Islet precursor cell (in vitro differentiated cells): Measurements from ENCODE around the gene KLK7.

ENCODE experiments used
- DNase-seq: peaks from one replicate; pipeline ENCODE4 v3.0.0-alpha.2; 2018

KLK7 gene

DNA sequence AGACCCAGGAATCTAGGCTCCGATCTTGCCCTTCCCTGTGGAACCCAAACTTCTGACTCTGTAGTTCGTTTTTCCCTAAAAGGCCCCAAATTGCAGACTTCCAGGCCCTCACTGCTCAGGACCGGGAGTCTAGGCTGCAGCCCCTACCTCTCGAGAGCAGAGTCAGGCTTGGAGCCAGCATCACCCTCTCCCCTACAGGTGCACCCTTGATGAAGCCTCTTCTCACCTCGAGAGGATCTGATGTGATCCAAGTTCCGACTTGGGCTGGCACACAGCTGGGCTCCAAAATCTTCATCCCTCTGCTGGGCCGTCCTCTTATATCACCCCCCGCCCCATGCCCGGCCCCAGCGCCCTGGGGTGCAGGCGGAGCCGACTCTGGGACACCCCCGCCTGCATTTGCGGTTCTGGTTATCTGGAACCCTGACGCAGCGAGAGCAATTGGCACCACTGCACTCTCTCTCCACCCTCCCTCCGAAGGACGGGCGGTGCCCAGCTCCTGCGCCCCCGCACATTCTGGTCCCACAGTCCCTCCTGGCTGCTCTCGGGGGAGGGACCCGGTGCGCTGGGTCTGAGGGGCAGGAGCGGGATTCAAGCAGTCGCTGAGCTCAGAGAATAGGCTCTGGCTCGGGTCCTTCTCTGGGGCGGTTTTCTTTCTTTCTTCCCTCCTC, at the start of gene KLK7:
TSS of gene KLK7 (minus strand) at position 293 of the 668 bp plus-strand sequence. CDS start 1,518 bp downstream, outside the sequence.
- no peak for DNase-seq

DNA sequence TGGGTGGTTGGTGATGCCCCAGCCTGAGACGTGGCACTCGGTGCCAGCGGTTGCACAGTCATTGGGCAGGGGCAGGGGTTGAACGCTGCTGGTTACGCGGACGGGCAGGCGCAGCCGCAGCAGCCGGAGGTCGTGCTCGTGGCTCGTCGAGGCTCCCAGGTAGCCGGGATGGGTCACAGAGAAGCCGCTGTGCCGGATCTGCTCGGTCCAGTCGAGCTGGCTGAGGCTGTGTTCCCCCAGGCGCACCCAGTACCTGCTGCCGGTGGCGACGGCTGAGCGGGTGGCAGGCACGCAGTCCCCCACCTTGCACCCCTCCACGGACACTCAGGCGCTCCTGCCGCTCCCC, 48.1 kb upstream of the KLK7 start:
- DNase-seq: no peak

DNA sequence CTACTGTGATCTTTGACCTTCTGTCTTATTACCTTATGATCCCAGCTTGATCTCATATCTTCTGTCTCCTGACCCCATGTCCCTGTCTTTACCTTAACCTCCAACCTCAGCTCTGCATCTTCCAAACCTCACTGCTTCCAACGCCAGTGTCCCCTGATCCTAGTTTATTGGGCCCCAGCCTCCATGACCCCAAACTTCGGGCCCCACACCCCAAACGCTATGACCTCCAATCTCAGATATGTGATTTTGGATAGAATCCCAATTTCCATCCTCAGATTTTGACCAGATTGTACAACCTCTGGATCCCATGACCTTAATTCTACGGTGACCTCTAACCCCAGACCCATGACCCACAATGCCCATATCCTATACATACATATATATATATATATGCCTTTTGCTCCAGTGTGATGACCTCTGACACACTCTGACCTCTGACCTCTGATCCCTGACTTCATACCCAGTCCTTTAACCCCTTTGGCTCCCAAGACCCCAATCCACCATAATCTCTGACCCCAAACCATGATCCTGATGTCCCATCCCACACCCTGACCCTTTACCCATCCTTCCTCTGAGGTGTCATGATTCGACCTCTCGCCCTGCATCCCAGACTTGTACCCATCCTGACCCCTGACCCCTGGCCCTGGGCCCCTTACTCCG, 47.6 kb upstream of the KLK7 start:
- no peak for DNase-seq

DNA sequence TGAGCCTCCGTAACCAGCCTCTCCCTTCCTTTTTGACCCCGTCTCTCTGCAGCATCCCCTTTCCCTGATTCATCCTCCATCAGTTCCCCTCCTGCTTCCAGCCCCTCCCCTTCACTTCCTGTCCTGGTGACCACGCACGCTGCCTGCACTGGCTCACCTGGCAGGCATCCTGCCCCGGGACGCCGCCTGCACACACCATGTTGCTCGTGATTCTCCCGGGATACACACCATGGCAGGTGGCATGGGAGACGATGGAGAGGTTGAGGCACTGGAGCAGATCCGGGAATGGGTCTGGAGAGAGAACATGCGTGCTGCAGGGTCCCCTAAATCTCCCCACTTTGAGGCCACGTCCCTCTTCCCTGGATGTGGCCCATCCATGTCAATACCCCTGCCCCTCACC, 46.9 kb upstream of the KLK7 start:
- no peak for DNase-seq

DNA sequence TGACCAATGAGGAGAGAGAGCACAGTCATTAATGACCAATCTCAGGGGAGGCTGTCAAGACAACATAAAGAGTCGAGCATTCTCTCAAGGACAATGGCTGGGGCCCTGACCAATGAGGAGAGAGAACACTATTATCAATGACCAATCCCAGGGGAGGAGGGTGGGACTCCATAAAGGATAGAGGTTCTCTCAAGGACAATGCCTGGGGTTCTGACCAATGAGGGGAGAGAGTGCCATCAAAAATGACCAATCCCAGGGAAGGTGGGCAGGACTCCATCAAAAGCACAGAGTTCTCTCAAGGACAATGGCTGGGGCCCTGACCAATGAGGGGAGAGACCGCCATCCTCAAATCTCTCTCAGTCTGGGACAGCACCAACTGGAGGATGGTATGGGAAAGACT, 46.0 kb upstream of the KLK7 start:
- DNase-seq: no peak

DNA sequence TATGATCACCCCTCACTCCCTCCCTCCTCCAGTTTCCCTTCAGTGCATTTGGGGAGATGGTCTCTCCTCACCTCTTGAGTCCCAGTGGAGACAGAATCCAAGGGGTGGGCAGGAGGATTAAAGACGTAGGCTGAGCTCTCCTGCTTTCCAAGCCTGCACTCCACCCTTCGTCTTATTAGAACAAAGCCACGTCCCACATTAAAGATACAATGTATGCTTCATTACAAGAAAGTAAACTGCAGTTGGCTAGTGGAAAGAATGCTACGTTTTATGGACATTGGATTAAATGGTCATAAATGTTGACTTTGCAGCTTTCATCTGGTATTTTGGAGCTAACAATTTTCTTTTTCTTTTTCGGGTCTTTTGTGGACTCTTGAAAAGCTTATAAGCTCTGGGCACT, 44.2 kb upstream of the KLK7 start:
- DNase-seq: no peak

DNA sequence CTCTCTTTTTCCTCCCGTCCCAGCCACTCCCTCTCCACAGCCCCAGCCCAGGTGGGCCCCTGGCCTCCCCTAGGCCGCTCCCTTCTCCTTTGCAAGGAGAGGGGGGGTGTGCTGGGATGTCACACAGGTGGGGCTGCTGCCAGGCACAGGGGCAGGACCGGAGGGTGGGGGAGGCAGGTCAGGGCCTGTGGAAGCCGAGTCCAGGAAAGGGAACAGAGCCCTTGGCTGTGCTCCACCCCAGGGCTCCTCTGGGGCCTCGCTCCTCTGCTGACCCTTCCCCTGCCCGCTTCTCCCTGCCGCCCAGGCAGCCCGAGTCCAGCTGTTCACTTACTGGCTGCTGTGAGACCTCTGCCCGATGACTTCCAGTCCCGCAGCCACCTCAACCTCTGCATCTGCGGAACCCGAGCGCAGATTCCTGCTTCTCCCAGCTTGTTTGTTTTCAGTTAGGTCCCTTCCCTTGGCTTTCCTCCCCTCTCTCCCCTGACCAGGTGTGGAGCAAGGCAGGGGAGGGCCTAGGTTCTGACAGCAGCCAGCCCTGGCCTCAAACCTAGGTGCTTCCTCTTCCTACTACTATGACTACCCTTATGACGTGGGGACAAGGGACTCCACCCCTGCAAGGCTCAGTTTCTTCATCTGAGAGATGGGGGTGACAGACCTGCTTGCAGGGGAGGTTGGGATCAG, 43.5 kb upstream of the KLK7 start:
- no peak for DNase-seq

DNA sequence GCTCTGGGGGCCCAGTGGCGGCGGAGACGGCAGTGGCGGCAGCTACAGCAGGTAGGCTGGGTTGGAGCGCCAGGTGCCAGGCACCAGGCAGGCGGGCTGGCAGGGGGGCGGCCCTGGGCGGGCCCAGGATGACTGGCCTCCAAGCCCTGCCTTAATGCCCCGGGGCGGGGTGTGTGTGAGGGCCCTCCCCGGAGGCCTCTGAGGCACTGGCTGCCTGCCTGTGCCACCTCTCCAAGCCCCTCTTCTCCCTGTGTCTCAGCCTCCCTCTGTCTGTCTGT, 42.8 kb upstream of the KLK7 start, which contains the start of gene KLK11:
TSS of gene KLK11 (minus strand) at position 63 of the 278 bp plus-strand sequence. CDS start 985 bp downstream, outside the sequence.
- DNase-seq: no peak

DNA sequence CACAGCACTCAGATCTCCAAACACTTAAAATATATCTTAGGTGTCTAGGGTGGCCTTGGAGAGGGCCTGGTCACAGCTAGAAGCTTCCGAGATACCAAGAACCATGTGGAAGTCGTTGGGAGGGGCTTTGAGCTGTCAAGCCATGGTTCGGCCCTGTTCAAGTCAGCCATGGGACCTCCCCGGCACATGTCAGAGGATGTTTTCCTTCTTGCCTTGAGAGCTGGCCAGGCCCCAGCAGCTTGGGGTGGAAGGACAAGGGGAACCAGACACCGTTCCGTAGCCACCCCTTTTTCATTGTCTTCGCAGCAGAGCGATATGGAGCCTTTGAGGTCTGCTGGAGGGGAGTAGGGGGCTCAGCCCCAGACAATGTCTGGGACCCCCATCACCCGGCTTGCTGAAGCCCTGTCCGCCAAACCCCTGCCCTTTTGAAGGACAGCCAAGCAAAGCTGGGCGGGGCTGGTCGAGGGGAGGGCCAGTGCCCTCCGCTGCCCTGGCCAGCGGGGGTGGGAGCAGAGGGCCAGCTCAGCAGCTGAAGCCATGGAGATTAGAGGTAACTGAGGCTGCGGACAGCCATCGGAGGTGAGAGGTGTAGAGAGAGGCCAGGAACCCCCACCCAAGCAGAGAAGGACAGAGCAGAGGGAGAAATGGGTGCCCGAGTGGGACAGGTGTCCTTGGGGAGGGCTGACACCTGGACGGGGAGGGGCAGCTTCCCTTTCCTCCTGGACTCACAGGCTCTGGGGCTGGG, 42.3 kb upstream of the KLK7 start:
- no peak for DNase-seq

DNA sequence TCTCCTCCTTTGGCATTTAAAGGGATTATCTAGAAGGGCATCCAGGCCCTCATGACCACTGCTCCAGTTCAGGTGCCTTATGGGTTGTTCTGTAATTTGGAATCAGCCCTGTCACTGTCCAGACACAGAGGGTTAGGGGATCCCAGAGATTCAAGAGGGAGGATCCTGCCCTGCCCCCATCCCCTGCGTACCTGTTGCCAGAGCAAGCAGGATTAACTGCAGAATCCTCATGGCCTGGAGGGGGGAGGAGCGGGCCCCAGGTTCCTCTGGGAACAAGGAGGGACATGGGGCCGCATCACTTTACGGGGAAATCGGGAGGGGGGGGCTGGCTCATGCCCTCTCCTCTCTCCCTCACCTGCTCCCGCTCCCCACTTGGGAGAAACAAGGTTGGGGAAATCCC, 41.7 kb upstream of the KLK7 start:
- no peak for DNase-seq

DNA sequence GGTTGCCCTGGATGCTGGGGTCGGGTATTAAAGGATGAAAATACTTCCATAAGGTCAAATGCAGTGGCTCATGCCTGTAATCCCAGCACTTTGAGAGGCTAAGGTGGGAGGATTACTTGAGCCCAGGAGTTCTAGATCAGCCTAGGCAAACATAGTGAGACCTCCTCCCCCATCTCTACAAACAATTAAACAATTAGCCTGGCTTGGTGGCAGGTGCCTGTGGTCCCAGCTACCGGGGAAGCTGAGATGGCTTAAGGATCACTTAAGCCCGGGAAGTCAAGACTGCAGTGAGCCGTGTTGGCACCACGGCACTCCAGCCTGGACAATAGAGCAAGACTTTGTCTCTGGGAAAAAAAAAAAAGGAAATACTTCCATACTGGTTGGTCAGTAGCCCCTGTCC, 41.2 kb upstream of the KLK7 start:
- DNase-seq: no peak

DNA sequence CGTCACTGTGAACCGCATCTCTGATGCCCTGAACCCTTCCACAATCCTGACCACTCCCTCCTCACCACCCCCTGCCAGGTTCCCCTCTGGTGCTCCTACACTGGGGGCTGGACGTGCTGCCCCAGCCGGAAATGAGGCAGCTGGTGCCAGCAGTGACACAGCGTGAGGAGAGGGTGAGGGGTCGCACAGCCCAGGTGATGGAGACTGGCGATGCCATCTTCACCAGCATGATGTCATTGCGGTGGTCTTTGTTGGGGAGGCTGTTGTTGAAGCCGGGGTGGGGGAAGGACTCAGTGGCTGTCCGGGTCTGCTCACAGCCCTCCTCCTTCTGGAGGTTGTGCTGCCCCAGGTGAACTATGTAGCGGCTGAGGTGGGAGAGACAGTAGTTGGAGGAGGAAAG, 40.2 kb upstream of the KLK7 start:
- DNase-seq: no peak

DNA sequence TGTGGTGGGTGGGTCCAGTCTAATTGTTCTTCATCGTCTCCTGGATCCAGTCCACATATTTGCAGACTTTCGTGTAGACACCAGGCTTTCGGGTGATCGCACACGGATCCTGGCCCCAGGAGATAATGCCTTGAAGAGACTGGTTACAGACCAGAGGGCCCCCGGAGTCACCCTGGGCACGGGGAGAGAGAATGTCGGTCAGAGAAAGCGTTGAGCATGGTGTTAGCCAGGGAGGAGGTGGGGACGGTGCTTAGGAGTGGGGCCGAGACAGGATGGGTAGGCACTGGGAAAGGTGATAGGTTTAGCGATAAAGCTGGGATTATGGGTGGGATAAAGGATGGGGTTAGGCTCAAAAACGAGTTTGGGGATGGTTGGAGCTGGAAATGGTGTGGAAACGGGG, 38.8 kb upstream of the KLK7 start:
- no peak for DNase-seq

DNA sequence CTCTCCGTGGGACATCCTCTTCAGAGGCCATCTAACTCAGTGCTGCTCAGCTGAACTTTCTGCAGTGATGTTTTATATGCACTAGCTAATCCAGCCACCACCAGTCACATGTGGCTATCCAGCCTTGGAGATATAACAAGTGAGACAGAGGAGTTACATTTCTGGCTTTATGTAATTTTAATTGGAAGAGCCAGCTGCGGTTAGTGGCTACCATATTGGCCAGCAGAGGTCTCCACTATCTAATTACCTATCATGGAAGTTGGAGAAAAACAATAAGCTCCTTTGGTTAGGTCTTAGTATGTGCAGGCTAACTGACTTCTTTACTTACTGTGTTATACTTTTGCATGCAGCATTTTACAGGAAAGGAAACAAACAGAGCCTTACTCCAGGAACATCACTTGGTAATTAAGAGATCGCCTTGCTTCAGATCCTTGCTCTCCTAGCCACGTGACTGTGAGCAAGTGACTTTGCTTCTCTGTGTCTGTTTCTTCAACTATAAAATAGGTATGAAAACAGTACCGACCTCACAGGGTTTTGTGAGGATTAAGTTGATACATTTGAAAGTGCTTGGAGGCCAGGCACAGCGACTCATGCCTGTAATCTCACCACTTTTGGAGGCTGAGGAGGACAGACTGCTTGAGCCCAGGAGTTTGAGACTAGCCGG, 37.4 kb upstream of the KLK7 start:
- DNase-seq: no peak

DNA sequence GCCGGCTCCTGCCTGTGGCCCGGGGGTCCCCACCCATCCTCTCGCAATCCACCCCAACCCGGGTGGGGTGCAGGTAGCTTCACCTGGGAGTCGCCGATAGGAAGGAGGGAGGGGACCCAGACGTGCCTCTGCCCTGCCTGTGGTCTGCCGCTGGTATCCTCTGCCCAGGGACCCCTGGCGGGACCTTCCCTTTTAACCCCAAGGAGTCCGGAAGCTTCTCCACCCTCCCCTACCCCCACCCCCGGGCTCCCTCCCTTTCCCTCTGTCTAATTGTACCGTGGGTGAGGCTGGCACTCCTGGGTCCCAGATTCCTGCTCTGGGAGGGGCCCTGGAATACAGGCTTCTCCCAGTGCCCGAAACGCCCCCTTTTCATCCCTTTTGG, 35.8 kb upstream of the KLK7 start, which contains the start of gene KLK10:
TSS of gene KLK10 (minus strand) at position 166 of the 382 bp plus-strand sequence. CDS start 579 bp downstream, outside the sequence.
- no peak for DNase-seq

DNA sequence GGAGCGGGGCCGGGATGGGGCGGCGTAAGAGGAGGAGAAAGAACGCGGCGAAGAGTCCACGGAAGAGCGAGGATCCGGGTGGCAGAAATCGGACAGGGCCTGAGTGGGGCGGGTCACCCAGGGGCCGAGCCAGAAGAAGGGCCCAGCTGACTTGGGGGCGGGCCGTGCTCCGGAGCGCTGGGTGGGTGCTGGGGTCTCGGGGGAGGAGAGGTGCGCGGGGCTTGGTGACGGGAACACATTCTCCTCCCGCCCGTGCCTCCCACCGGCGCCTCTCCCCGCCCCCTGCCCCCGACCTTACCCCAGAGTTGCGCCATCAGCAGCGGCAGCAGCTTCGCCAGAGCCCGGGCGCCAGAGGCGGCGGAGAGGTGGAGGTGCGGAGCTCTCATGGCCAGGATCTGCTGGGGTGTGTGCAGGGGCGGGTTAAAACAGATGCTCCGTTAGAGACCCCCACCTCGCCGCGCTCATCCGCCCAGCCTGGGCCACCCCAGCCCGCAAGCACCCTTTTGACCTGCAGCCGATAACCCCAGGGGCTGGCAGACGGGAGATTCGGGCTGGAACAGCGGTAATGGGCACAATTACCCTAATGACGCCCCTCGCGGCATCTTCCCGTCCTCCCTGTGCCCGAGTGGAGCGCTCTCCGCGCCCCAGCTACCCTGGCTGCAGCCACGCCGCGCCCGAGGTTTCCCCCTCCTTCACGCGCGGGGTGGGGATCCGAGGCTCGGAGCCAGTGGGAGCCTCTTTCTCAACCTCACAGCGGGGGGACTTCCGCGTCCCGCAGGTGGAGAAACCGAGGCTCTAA, 35.2 kb upstream of the KLK7 start:
- DNase-seq: peak; percentile 62

DNA sequence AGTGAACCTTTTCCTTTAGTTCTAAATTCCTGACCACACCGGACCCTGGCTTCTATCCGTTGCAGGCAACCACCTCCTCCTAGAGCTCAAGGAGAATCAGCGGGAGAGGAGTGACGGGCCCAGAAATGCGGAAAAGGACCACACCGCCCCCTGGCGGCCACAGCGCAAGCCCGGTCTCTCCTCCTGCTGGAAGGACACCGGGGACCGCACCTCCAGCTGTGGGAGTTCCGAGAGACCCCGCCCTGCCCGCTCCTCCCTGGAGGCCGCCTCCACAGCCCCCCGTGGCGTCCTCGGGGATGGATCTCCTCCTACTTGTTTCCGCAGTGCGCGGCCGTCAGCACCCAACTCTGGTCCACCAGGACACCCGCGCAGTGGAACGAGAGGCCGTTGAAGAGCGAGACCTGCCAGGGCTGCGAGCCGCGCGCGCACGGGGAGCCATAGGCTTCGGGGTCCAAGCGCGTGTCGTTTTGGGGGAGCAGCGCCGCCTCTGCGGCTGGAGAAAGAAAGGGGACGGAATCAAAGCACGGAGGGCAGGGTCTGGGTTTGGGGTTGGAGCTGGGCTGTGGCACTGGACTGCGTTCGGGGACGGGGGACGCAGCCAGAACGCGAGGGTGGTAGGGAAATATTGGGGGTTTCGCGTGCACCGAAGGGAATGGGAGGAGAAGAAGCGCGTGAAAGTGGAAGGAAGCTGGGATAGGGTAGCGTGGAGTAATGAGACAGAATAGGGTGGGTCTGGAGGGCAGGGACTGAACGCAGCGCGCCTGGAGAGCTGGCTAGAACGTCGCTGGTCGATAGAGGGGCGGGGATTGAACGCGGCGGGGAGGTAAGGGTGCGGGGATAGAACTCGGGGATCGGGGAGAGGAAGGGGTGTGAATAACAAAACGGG, 33.3 kb upstream of the KLK7 start:
- DNase-seq: peak; percentile 90

DNA sequence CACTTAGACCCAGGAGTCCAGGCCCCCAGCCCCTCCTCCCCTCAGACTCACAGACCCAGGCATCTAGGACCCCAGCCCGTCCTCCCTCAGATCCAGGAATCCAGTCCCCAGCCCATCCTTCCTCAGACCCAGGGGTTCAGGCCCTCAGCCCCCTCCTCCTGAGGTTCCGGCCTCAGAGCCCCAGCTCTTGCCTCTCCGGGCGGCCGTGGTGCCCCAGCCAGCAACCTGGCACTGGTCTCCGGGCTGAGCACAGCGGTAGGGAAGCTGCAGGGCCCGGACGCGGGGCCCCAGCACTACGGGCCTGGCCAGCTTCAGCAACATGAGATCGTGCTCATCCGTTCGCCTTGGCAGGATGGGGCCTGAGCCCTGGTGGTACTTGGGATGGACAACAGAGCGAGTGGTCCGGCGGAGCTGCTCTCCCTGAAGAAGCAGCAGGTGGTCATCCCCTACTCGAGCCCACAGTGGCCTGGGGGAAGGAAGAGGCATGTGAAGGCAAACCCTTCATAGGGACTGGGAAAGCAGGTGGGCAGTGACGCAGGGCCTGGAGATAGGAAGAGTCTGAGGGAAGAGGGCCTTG, 32.1 kb upstream of the KLK7 start:
- no peak for DNase-seq

DNA sequence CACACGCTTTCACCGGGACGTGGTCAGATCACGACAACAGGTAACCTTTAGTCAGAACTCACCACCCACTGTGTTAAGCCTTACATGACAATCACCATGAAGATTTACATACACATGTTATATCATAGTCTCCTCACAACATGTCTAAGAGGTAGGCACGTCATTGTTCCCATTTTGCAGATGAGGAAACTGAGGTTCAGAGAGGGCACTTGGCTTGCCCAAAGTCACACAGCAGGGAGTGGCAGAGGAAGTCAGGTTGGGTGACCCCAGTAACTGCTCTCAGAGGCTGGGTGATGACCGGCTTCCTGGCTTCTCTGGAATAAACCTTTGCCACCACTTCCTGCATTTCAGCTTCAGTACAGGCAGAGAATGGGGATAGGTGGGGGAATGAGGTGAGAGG, 30.5 kb upstream of the KLK7 start:
- DNase-seq: no peak

DNA sequence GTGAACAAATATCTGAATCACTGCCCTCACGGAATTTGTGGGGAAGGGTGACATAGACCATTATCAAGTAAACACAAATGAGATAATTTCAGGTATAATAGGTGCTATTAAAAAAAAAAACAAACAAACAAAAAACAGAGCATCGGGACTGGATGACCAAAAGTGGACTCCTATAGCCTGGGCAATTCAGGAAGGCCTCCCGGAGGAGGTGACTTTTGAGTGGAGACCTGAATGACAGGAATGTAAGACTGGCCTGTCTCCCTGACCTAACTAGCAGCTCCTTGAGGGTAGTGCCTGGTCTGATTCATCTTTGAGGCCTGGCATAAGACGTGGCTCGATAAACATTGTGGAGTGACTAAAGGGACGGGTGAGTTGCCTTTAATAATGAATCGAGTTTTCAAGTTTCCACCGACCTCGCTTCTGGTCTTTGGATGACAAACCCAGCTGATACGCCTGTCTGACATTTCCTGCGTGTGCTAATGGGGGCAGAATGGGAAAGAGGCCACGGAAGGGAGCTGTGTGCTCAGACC, 29.0 kb upstream of the KLK7 start:
- DNase-seq: no peak
